Bronchial epithelial cell (primary cell): ENCODE results near the gene TAF1A. TPM values are rescaled to one million over a fixed set of nuclear protein-coding genes. Genes with fewer than 3 reads are reported as not detected.

ENCODE experiments used
- DNase-seq: peaks from one replicate; pipeline ENCODE4 v3.0.0-alpha.2; 2010; ENCODE audit warnings: low read depth
- FAIRE-seq: peaks from 2 replicates; lab custom pipeline; 2011; peaks lifted over from hg19 to GRCh38; lab: Jason Lieb, UNC
- H3K27me3 ChIP-seq: 2 replicates; pipeline ENCODE4 v1.5.1; 2011; ENCODE audit warnings: low read length; ENCODE audit not compliant: control insufficient read depth, insufficient read depth
- H3K36me3 ChIP-seq: 2 replicates; pipeline ENCODE4 v1.5.1; 2011; ENCODE audit warnings: low read length; ENCODE audit not compliant: control insufficient read depth, insufficient read depth
- H3K4me3 ChIP-seq: 2 replicates; pipeline ENCODE4 v1.5.1; 2011; ENCODE audit warnings: mild to moderate bottlenecking, low read depth, low read length, control low read depth
- total RNA-seq: library from RNA; depleted of rRNA; stranded (reverse); fragments of >200 nt; gene quantifications from 2 replicates; pipeline ENCODE4 v1.2.1, GENCODE V29; 2014
- TF ChIP-seq, protein P1 (sequence below): IDR thresholded peaks from 2 replicates; pipeline ENCODE4 v1.5.1; 2011; ENCODE audit warnings: mild to moderate bottlenecking, moderate library complexity, low read length, control low read depth, inconsistent platforms; ENCODE audit not compliant: insufficient read depth, severe bottlenecking

TAF1A gene
- total RNA-seq, 1 donor from 2014 or later: 14.5 TPM

DNA sequence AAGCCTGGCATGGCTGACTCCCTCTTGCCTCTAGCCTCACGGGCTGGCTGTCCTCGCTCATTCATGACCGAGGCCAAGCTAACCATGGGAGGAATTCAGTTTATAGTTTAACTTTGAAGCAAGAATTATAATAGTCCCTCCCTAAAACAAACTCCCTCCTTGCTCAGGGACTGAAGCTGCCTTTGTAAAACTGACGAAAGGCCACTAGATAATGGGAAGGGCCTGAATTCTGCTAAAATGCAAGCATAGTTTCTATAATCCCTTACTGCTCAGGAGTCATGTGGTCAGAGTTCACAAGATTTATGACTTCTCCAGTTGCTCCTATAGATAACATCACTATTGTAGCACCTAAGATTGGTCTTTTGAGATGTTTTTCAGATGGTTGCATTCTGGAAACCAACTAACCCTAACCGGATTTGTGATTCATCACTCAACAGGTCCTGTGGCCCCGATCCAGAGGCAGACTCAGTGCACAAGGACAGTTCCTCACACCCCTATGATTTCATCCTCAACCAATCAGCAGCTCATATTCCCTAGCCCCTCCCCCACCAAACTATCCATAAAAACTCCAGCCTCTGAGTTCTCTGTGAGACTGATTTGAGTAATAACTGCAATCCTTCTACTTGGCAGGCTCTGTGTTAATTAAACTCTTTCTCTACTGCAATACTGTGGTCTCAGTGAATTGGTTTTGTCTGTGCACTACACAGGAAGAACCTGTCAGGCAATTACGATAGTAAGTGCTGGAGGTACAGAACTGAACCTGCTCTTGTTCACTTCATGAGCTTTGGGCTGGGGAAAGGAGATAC is 68.2 kb downstream of the TAF1A start:
- DNase-seq (peak; percentile 82), FAIRE-seq (no peak)
- H3K4me3 ChIP-seq: no peak overlapping the region

More for the DNA sequence above, 68.2 kb downstream of the TAF1A start:
- Histone ChIP-seq H3K36me3 (no peaks in the 10 kb centered on the region), H3K27me3 (no peaks in the 10 kb centered on the region)
- TF ChIP-seq, protein P1, sequence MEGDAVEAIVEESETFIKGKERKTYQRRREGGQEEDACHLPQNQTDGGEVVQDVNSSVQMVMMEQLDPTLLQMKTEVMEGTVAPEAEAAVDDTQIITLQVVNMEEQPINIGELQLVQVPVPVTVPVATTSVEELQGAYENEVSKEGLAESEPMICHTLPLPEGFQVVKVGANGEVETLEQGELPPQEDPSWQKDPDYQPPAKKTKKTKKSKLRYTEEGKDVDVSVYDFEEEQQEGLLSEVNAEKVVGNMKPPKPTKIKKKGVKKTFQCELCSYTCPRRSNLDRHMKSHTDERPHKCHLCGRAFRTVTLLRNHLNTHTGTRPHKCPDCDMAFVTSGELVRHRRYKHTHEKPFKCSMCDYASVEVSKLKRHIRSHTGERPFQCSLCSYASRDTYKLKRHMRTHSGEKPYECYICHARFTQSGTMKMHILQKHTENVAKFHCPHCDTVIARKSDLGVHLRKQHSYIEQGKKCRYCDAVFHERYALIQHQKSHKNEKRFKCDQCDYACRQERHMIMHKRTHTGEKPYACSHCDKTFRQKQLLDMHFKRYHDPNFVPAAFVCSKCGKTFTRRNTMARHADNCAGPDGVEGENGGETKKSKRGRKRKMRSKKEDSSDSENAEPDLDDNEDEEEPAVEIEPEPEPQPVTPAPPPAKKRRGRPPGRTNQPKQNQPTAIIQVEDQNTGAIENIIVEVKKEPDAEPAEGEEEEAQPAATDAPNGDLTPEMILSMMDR: no peak

Other genes with a start within 250 kb of the TAF1A start
- under 0.01 and 0.13 TPM in 2 replicates for gene HHIPL2, start 41.8 kb downstream of the TAF1A start, total RNA-seq
- 30.3 and 36.0 TPM in 2 replicates for gene MIA3, start 28.2 kb upstream of the TAF1A start, total RNA-seq
- 25.0 and 31.2 TPM in 2 replicates for gene AIDA, start 122.6 kb upstream of the TAF1A start, total RNA-seq
- 43.2 and 49.5 TPM in 2 replicates for gene BROX, start 122.6 kb upstream of the TAF1A start, total RNA-seq
- 0.38 TPM in 1 of 2 replicates, not detected in the other for gene FAM177B, start 147.3 kb upstream of the TAF1A start, total RNA-seq
- 0.53 and 0.90 TPM in 2 replicates for gene DISP1, start 225.1 kb upstream of the TAF1A start, total RNA-seq